ENCODE results near the gene MYO9B.

Gene MYO9B

DNA sequence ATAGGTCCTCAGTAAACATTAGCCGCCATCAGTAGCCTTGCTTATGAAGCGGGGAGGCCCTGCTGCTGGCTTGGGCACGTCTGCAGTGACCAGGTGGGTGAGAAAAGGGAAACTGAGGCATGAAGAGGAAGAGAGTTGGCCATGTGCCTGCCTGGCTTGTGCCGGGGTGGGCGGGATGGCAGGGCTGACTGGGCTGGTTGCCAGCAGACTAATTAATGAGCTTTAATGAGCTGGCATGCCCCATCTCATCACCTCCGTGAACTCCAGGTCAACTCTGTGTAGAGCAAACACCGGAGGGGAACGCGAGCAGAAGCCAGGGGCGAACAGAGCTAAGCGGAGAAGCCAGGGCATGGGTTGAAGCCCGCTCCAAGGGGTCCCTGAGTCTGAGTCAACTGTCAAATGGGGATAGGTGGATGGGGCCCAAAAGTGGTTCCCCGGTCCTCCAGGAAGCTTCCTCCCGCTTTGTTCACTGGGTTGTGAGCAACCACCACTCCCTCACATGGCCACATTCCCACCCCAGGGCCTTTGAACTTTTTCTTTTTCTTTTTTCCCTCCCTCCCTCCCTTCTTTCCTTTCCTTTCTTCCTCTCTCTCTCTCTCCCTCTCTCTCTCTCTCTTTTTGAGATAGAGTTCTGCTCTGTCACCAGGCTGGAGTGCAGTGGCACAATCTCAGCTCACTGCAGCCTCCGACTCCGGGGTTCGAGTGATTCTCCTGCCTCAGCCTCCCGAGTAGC is 161.4 kb downstream of the MYO9B start:
- Histone ChIP-seq H3K4me3 (ENCODE audit: low read depth in 1 of 2, low read length in 1 of 2) (no peak overlapping the region), H3K9me3 (no peaks in the 10 kb centered on the region)

DNA sequence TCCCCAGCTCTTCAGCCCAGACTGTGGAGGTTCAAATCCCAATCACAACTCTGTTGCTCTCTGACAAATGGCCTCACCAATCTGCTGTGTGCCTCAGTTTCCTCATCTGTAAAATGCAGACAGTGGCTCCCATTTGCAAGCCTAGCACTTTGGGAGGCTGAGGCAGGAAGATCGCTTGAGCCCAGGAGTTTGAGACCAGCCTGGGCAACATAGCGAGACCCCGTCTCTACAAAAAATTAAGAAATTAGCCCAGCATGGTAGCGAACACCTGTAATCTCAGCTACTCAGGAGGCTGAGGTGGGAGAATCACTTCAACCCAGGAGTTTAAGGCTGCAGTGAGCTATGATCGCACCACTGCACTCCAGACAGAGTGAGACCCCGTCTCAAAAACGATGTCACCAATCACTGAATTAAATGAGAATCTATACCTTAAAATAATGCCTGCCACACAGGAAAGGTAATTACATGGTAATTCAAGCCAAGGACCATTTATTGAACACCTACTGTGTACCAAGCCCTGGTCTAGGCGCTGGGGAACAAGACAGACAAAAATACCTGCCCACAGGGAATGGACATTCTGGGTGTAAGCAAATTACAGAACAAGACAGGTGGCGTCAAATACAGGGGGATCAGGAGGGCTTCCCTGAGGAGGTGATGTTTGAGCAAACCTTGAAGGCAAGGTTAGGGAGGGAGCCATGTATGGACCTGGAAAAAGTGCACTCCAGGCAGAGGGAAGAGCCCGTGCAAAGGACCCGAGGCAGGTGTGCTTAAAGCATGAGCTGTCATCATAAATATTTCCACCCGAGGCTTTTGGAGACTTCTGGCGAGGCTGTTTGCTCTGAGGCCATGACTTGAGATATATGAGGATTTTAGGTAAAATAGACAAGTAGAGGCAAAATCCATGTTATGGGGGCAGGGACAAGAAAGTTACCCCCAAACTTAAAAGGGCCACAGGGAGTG is 162.4 kb downstream of the MYO9B start:
- Histone ChIP-seq H3K4me3 (ENCODE audit: low read depth in 1 of 2, low read length in 1 of 2) (no peak overlapping the region), H3K27me3 (peaks cover under 1% of the 10 kb centered on the region), H3K27ac (no peak overlapping the region), H3K9me3 (no peaks in the 10 kb centered on the region), H3K36me3 (no peaks in the 10 kb centered on the region), H3K4me1 (ENCODE audit: control insufficient read depth in 1 of 2, insufficient read depth in 1 of 2, low read depth in 1 of 2, low read length in 1 of 2) (peaks cover 11 to 16% of the 10 kb centered on the region in 2 experiments)
- TF ChIP-seq, protein P1, sequence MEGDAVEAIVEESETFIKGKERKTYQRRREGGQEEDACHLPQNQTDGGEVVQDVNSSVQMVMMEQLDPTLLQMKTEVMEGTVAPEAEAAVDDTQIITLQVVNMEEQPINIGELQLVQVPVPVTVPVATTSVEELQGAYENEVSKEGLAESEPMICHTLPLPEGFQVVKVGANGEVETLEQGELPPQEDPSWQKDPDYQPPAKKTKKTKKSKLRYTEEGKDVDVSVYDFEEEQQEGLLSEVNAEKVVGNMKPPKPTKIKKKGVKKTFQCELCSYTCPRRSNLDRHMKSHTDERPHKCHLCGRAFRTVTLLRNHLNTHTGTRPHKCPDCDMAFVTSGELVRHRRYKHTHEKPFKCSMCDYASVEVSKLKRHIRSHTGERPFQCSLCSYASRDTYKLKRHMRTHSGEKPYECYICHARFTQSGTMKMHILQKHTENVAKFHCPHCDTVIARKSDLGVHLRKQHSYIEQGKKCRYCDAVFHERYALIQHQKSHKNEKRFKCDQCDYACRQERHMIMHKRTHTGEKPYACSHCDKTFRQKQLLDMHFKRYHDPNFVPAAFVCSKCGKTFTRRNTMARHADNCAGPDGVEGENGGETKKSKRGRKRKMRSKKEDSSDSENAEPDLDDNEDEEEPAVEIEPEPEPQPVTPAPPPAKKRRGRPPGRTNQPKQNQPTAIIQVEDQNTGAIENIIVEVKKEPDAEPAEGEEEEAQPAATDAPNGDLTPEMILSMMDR (IDR thresholded peaks at IDR 0.05) = no peak

More for the DNA sequence above, 161.4 kb downstream of the MYO9B start:
- Histone ChIP-seq H3K27ac (no peak overlapping the region), H3K36me3 (no peaks in the 10 kb centered on the region), H3K27me3 (no peaks in the 10 kb centered on the region), H3K4me1 (ENCODE audit: control insufficient read depth in 1 of 2, insufficient read depth in 1 of 2, low read depth in 1 of 2, low read length in 1 of 2) (peaks cover 11 to 16% of the 10 kb centered on the region in 2 experiments)
- TF ChIP-seq, protein P1 (IDR thresholded peaks at IDR 0.05) = no peak

DNA sequence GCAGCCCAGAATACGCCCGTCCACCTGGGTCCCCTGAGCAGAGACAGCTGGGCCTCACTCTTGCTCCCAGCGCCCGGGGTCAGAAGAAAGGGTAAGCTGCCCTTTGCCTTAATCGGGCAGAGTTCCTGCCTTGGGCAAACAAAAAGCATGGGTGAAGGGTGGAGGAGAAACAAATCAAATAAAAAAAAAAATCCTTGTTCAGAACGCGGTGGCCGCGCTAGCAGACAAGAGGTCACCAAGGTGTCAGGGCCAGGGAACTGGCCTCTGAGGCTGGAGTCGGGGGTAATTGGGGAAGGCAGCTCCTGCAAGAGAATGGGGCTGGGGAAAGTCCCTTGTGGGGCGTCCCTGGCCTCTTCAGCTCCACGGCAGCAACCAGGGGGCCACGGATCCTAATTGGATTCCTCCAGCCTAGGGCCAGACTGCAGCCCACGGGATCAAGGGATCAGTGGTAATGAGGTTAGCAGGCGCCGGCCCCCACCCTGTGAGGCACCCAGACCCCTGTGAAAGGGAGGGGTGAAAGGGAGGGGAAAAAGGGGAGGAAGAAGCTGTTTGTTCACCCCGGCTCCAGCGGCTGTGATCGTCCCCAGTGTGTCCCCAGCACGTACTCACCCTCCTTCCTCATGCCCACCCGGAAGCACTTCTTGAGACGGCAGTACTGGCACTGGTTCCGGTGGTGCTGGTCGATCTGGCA is 164.6 kb downstream of the MYO9B start:
- TF ChIP-seq, protein P1 (IDR thresholded peaks at IDR 0.05) = no peak
- Histone ChIP-seq H3K4me1 (ENCODE audit: control insufficient read depth in 1 of 2, insufficient read depth in 1 of 2, low read depth in 1 of 2, low read length in 1 of 2) (peaks cover 8 to 16% of the 10 kb centered on the region in 2 experiments), H3K27me3 (peaks cover 22% of the 10 kb centered on the region), H3K27ac (no peak overlapping the region), H3K4me3 (ENCODE audit: low read depth in 1 of 2, low read length in 1 of 2) (no peak overlapping the region), H3K9me3 (no peaks in the 10 kb centered on the region), H3K36me3 (no peaks in the 10 kb centered on the region)

DNA sequence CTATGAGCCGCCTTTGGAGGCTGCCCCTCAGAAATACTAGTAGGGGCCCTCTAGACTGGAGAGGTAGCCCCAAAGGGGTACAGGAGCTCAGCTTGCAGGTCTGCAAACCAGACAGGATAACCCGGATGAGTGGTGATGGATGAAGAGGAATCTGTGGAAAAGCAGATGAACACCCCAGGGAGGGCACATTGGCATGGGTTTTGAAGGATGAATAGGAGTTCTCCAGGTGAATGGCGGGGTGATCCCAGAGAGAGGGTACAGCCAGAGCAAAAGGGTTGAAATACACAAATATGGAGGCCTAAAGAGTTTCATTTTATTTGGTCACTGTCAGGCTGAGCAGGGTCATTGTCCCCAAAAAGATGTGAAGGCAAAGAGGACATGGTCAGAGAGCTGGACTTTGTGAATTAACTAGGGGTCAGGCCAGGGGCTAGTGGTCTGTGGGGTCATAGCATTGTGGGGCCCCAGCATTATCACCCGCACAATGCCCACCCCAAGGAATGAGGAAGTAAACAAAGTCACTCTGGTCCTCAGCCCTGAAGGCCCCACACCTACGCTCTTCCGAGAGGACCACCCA is 165.3 kb downstream of the MYO9B start:
- peaks cover 23% of the 10 kb centered on the region for H3K27me3 ChIP-seq
- no peaks in the 10 kb centered on the region for H3K36me3 ChIP-seq
- TF ChIP-seq, protein P1 (IDR thresholded peaks at IDR 0.05) = no peak
- H3K27ac ChIP-seq = no peak overlapping the region
- H3K9me3 ChIP-seq = no peaks in the 10 kb centered on the region
- H3K4me1 ChIP-seq (ENCODE audit: control insufficient read depth in 1 of 2, insufficient read depth in 1 of 2, low read depth in 1 of 2, low read length in 1 of 2) = peaks cover 4 to 10% of the 10 kb centered on the region in 2 experiments
- H3K4me3 ChIP-seq (ENCODE audit: low read depth in 1 of 2, low read length in 1 of 2) = no peak overlapping the region

Measured in neutrophil (primary cell).